GM18951 (cell line): ENCODE data around the gene SLC7A6.

Experiments used
- POLR2A ChIP-seq: IDR thresholded peaks from 4 replicates; pipeline ENCODE4 v1.6.1; 2011; ENCODE audit warnings: mild to moderate bottlenecking; ENCODE audit not compliant: insufficient read length, insufficient read depth; ENCODE audit errors: extremely low read depth
- in situ Hi-C: fragments of 300-500 bp; cut with MboI; formaldehyde crosslinking; loops from one replicate; pipeline ENCODE4 v1.12.0; 2022; ENCODE audit warnings: low sequenced_read_pairs, mixed read lengths, inconsistent platforms; ENCODE audit not compliant: unreplicated experiment

Gene SLC7A6

DNA sequence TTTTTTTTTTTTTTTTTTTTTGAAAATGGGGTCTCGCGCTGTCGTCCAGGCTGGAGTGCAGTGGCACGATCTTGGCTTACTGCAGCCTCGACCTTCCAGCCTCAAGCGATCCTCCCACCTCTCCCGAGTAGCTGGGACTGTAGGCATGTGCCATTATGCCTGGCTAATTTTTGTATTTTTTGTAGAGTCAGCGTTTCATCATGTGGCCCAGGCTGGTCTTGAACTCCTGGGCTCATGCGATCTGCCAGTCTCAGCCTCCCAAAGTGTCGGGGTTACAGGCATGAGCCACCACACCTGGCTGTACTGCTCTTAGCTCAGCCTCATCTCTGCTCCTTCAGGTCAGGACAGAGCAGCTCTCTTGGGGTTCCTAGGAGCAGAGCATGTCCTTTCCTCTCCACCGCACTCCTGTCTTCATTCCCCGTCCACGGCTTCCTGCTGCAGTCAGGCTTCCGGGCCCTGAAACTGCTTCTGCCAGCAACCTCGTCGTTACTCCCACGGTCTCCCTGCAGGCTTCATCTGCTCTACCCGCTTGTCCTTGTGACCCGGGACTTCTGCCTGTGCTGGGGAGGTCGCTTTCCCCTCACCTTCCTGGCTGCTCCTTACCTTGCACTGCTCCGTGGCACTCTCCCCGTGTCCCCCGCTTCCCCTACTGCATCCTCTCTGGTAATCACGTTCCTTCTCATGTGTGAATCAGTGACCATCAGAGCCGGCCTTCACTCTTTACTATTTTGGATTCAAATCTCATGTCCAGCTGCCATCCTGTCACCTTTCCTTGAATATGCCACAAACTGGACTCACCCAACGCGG, 84.5 kb downstream of the SLC7A6 start:
- in situ Hi-C loops, result no loop called here
- no peak for TF ChIP-seq POLR2A

DNA sequence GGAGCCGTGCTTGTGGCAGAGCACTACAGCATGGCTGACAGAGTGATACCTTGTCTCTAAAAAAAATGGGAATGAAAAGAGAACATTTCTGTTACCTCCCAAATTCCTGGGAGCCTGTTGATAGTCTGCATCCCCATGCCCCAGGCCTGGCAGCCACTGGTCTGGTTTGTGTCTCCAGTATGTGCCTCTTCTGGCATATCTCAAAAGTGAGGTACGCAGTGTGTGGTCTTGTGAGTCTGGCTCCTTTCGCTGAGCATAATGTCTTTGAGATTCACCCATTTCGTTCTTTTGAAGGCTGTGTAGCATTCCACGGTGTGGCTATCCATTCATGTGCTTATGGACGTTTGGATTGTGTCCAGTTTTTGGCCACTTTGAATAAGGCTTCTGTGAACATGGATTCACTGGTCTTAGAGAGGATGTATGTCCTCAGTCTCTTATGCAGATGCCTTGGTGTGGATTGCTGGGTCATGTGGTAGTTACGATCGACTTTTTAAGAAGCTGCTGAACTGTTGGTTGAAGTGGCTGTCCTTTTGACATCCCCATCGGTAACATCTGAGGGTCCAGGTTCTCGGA, 85.6 kb downstream of the SLC7A6 start:
- in situ Hi-C loops, result no loop called here
- no peak for TF ChIP-seq POLR2A

DNA sequence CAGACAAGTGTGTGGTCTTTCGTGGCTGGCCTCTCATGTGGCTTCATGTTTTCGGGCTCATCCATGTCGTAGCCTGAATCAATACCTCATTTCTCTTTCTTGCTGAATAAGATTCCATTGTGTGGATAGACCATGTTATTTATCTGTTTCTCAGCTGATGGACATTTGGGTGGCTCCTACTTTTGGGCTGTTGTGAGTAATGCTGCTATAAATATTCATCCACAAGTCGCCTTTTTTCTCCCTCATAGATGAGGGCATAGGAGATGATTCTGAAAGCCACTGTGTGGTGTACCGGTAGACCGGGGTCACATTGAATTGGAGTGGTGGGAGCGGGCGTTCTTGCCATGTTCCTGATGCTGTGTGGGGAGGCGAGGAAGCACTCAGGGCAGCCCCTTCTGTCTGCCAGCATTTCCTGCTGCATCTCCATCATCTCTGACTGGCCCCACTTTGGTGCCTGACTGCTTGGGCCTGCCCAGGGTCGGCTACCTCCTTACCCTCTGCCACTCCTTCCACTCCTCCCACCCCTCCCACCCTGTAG, 86.6 kb downstream of the SLC7A6 start:
- in situ Hi-C loops, result no loop called here
- TF ChIP-seq POLR2A, result no peak
